Measurements from ENCODE around the gene P2RX7. TPM values are rescaled to one million over a fixed set of nuclear protein-coding genes. Genes with fewer than 3 reads are reported as not detected.

P2RX7 gene
- total RNA-seq, 1 donor from 2014 or later, result 0.07 TPM

- H3K4me1 ChIP-seq (ENCODE audit: insufficient read depth, low read length), result peaks cover 7% of the 10 kb centered on the region
- no peaks in the 10 kb centered on the region for H3K9me3 ChIP-seq (ENCODE audit: insufficient read depth, low read depth, low read length)
- no peaks in the 10 kb centered on the region for H3K9me3 Mint-ChIP-seq (ENCODE audit: unreplicated experiment)
- DNase-seq (ENCODE audit: low read depth) (no peak), FAIRE-seq (no peak)
- peaks cover 2% of the 10 kb centered on the region for H3K27me3 ChIP-seq (ENCODE audit: insufficient read depth, low read length)
- H3K79me2 ChIP-seq (ENCODE audit: insufficient read depth, low read length), result no peaks in the 10 kb centered on the region
- H3K4me1 Mint-ChIP-seq (ENCODE audit: low read depth, unreplicated experiment), result peaks cover 1% of the 10 kb centered on the region
- no peak overlapping the region for H3K4me2 ChIP-seq (ENCODE audit: low read length)
- H2AFZ ChIP-seq (ENCODE audit: low read depth, low read length), result no peak overlapping the region
- TF ChIP-seq CTCF (IDR thresholded peaks at IDR 0.05; ENCODE audit: insufficient read depth, low read depth, low read length), result no peak
- TF ChIP-seq EZH2 (IDR thresholded peaks at IDR 0.05; ENCODE audit: insufficient read depth, low read length), result no peak
- no peak overlapping the region for H3K27ac ChIP-seq (ENCODE audit: low read depth, low read length)
- no peak overlapping the region for H3K4me3 ChIP-seq (ENCODE audit: insufficient read depth, low read depth, low read length)
- H3K27ac Mint-ChIP-seq (ENCODE audit: unreplicated experiment), result no peak overlapping the region
- H3K36me3 ChIP-seq (ENCODE audit: insufficient read depth, low read length), result no peaks in the 10 kb centered on the region
- no peaks in the 10 kb centered on the region for H3K36me3 Mint-ChIP-seq (ENCODE audit: low read depth, unreplicated experiment)
- H3K4me3 Mint-ChIP-seq (ENCODE audit: unreplicated experiment), result peak overlapping the region; percentile 60
- H4K20me1 ChIP-seq (ENCODE audit: insufficient read depth, low read length), result peaks cover 3% of the 10 kb centered on the region
- H3K27me3 Mint-ChIP-seq (ENCODE audit: low read depth, unreplicated experiment), result no peaks in the 10 kb centered on the region
- no peak overlapping the region for H3K9ac ChIP-seq (ENCODE audit: low read length)
Measured at GRCh38 chr12:121209221-121209620, 76.5 kb downstream of the P2RX7 start.

- Mint-ChIP-seq H3K9me3 (ENCODE audit: unreplicated experiment) (no peaks in the 10 kb centered on the region), H3K27ac (ENCODE audit: unreplicated experiment) (peak within 1 kb of the TSS; percentile 64), H3K4me1 (ENCODE audit: low read depth, unreplicated experiment) (peaks cover 8% of the 10 kb centered on the region), H3K27me3 (ENCODE audit: low read depth, unreplicated experiment) (no peaks in the 10 kb centered on the region), H3K36me3 (ENCODE audit: low read depth, unreplicated experiment) (no peaks in the 10 kb centered on the region), H3K4me3 (ENCODE audit: unreplicated experiment) (peak within 1 kb of the TSS; percentile 85)
- H3K27ac ChIP-seq (ENCODE audit: low read depth, low read length), result peak within 1 kb of the TSS; percentile 21
- no peaks in the 10 kb centered on the region for H3K9me3 ChIP-seq (ENCODE audit: insufficient read depth, low read depth, low read length)
- H4K20me1 ChIP-seq (ENCODE audit: insufficient read depth, low read length), result peaks cover 3% of the 10 kb centered on the region
- H3K4me3 ChIP-seq (ENCODE audit: insufficient read depth, low read depth, low read length), result peak within 1 kb of the TSS; percentile 66
- peaks cover 13% of the 10 kb centered on the region for H3K4me1 ChIP-seq (ENCODE audit: insufficient read depth, low read length)
- DNase-seq (ENCODE audit: low read depth) (peak; percentile 50), FAIRE-seq (no peak)
- H3K9ac ChIP-seq (ENCODE audit: low read length), result peak within 1 kb of the TSS; percentile 80
- TF ChIP-seq CTCF (IDR thresholded peaks at IDR 0.05; ENCODE audit: insufficient read depth, low read depth, low read length) (no peak), EZH2 (IDR thresholded peaks at IDR 0.05; ENCODE audit: insufficient read depth, low read length) (no peak)
- H3K36me3 ChIP-seq (ENCODE audit: insufficient read depth, low read length), result no peaks in the 10 kb centered on the region
- H3K27me3 ChIP-seq (ENCODE audit: insufficient read depth, low read length), result peaks cover 2% of the 10 kb centered on the region
- H2AFZ ChIP-seq (ENCODE audit: low read depth, low read length), result peak within 1 kb of the TSS; percentile 85
- no peaks in the 10 kb centered on the region for H3K79me2 ChIP-seq (ENCODE audit: insufficient read depth, low read length)
- peak within 1 kb of the TSS; percentile 87 for H3K4me2 ChIP-seq (ENCODE audit: low read length)
Measured at GRCh38 chr12:121209624-121210572, 77.2 kb downstream of the P2RX7 start, which contains the start of gene P2RX4. Gene P2RX4, plus strand, starts transcription at chr12:121210129. Its CDS starts 36 bp downstream, at chr12:121210165.
